LoVo (cell line): Measurements from ENCODE around the gene GTPBP3.

Source experiments
- DNase-seq: peaks from one replicate; pipeline ENCODE4 v3.0.0-alpha.2; 2016; ENCODE audit warnings: low spot score

The GTPBP3 gene

GRCh38 chr19:17327654-17328516 lies 9.5 kb upstream of the GTPBP3 start:
- DNase-seq: no peak

GRCh38 chr19:17328517-17329365 lies 8.6 kb upstream of the GTPBP3 start:
- DNase-seq: no peak

GRCh38 chr19:17329366-17330261 lies 7.7 kb upstream of the GTPBP3 start:
- DNase-seq: no peak

- no peak for DNase-seq
These were observed 6.9 kb upstream of the GTPBP3 start for GRCh38 chr19:17330262-17331044.

GRCh38 chr19:17331045-17331558 lies 6.3 kb upstream of the GTPBP3 start:
- no peak for DNase-seq

- DNase-seq: no peak
These were observed 5.0 kb upstream of the GTPBP3 start for GRCh38 chr19:17332360-17332676.

GRCh38 chr19:17332677-17333581 lies 4.4 kb upstream of the GTPBP3 start:
- DNase-seq: peak; percentile 6

- peak; percentile 43 for DNase-seq
These were observed 3.5 kb upstream of the GTPBP3 start for GRCh38 chr19:17333611-17334413.

GRCh38 chr19:17334414-17335409 lies 2.6 kb upstream of the GTPBP3 start, which contains the start of gene ANO8:
ANO8 (minus strand) TSS chr19:17334855; CDS start chr19:17334670, 185 bp downstream.
- DNase-seq: peak; percentile 93

- no peak for DNase-seq
These were observed 1.8 kb upstream of the GTPBP3 start for GRCh38 chr19:17335575-17335974.

GRCh38 chr19:17337675-17338432 lies 501 bp downstream of the GTPBP3 start:
- DNase-seq: peak; percentile 33

GRCh38 chr19:17338433-17339078 lies 1.2 kb downstream of the GTPBP3 start:
- no peak for DNase-seq

GRCh38 chr19:17339088-17339741 lies 1.9 kb downstream of the GTPBP3 start:
- DNase-seq: no peak

GRCh38 chr19:17340302-17340870 lies 3.0 kb downstream of the GTPBP3 start:
- DNase-seq: no peak

GRCh38 chr19:17340871-17341357 lies 3.6 kb downstream of the GTPBP3 start:
- DNase-seq: no peak
